ENCODE data around the gene ETFB.

ETFB gene

DNA sequence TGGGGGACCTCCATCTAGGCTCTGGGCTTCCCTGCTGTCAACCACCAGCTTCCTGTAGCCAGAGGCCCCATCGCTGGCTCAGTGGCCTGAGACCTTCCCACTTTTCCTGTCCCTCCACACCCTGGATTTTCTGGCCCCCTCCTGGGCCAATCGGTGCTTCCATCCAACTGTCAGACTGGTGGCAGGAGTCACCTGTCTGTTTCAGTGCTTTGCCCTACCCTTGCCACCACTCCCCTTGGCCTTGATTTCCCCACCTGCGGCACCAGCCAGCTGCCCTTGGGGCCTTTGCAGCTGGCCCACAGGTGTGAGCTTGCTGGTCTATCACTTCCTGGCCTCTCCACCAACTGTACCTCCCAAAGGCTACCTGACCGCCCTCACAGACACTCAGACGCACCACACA is 36.8 kb downstream of the ETFB start:
- no peak for DNase-seq (ENCODE audit: low read depth in 1 of 2, low spot score in 1 of 2)

DNA sequence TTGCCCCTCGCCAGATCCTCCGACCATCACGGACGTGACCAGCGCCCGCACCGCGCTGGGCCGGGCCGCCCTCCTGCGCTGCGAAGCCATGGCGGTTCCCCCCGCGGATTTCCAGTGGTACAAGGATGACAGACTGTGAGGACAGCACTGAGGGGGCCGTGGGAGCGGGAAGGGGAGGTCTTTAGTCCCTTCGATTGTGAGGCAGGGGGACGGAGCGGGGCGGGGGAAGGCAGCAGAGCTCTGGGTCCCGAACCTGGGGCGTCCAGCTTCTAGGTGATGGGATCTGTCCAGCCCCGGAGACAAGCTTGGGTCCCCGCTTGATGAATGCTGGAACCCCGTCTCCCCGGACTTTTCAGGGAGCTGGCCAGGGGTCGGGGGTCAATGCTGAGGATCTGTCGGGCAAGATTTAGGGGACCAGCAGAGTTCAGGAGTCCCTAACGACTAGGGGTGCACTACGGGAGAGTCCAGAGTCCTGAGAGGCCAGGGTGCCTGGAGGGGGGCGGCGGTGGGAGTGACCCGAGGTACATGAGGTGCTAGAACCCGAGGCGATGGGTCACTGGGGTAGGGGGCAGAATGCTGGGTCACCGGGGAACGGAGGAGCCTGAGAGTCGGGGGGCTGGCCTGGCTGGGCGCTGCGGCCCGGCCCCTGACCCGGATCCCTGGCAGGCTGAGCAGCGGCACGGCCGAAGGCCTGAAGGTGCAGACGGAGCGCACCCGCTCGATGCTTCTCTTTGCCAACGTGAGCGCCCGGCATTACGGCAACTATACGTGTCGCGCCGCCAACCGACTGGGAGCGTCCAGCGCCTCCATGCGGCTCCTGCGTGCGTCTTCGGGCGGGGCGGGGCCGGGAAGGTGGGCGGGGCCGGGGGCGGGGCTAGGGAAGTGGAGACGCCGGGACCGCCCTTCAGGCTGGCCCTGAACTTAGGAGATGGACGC is 38.9 kb downstream of the ETFB start:
- DNase-seq (ENCODE audit: low read depth in 1 of 2, low spot score in 1 of 2), result no peak

DNA sequence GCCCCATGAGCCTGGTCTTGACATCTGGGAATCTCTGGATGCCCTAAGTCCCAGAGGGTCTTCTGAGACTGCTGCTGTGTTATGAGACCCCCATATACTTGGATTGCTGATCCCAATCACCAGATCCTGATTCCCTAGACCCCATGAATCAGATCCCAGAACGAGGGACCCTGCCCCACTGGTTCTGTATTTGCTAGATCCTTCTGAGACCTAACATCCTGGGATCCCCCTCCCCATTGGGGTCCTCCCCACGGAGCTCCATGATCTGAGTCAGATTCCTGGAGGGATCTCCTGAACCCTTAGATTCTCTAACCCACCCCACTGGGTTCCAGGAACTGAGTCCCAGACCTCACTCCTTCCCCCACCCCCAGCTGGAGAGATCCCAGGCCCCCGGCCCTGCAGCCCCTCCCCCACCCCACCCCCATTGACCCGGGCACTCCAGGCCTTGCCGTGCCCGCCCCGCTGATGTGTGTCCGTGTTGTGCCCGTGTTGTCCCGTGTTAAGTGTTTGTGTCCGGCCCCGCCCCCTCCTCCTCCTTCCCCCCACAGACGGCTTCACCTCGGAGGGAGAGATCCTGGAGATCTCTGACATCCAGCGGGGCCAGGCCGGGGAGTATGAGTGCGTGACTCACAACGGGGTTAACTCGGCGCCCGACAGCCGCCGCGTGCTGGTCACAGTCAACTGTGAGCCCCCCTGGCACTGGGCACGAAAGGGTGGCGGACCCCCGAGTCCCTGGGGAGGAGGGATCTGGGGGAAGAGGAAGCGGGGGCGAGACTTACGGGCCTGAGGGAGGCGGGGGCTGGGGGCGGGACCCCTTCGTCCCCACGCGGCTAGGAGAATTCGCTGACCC is 39.7 kb downstream of the ETFB start:
- DNase-seq (ENCODE audit: low read depth in 1 of 2, low spot score in 1 of 2), result no peak

DNA sequence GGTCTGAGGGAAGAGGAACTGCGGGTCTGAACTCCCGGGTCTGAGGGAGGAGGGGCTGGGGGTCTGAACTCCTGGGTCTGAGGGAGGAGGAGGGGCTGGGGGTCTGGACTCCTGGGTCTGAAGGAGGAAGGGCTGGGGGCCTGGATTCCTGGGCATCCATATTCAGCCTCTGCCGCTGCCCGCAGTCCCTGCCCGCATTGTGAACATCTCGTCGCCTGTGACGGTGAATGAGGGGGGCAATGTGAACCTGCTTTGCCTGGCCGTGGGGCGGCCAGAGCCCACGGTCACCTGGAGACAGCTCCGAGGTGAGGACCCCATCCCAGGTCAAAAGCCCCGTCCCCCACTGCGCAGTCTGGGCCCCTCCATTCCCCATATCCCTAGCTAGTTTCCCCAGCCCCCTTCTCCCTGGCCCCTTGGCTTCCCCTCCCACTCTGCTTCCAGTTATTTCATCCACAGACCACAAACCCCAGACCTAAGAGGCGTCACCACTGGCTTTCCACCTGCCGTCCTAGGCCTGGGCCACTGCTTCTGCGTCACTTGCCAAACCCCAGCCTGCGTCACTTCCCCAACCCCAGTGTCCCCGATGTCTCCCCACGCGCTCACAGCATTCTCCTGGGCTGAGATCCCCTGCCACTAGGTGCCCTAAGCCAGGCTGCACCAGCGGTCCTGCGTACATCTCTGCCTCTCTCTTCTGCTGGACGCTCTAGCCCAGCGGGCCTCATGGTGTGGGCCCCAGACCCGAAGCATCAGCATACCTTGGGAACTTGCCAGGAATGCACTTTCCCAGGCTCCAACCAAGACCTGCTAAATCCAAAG is 40.8 kb downstream of the ETFB start:
- no peak for DNase-seq (ENCODE audit: low read depth in 1 of 2, low spot score in 1 of 2)

DNA sequence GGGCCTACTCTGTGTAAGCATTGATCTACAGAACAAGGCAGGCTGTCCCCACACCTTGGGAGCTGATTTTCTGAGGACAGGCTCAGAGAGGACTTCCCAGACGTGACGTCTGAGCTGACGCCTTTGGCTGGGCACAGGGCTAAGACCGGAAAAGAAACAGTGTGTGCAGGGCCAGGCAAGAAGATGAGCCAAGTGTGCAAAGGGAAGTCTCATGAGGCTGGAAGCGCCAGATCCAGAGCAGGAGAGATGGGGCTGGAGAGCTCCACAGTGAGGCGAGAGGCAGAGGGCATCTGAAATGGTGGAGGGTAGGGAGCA is 42.1 kb downstream of the ETFB start:
- no peak for DNase-seq (ENCODE audit: low read depth in 1 of 2, low spot score in 1 of 2)

DNA sequence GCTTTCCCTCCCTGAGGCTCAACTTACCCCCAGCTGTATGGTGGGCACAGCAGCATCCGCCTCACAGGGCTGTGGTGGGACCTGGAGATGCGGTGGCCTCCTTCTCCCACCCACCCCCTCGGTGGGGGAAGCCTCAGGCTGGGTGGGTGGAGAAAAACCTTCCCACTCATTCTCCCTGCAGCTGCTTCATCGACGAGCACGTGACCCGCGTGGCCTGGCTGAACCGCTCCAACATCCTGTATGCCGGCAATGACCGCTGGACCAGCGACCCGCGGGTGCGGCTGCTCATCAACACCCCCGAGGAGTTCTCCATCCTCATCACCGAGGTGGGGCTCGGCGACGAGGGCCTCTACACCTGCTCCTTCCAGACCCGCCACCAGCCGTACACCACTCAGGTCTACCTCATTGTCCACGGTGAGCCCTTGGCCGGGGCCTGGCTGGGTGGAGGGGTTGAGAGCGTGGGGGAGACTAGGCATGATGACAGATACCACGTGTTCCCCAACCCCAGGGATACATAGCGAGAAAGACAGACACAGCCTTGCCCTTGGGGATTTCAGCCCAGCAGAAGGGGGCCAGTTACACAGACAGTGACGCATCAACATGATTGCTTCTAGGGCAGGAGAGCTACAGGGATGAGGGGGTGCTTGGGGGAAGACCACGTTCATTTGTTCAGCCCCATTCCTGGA is 42.6 kb downstream of the ETFB start:
- DNase-seq (ENCODE audit: low read depth in 1 of 2, low spot score in 1 of 2), result no peak

DNA sequence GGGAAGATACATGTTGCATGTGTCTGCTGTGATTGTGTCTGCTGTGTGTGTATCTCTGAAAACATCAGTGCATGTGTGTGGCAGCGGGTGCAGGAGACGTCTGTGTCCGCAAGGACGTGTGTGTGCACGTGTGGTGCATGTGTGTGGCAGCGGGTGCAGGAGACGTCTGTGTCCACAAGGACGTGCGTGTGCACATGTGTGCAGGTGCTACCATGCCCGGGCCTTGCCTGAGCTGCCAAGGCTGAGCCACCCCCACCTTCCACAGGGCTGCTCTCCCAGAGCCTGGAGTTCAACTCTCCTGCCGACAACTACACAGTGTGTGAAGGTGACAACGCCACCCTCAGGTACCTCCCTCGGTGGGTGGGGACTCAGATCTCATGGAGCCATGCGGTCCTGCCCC is 44.4 kb downstream of the ETFB start:
- no peak for DNase-seq (ENCODE audit: low read depth in 1 of 2, low spot score in 1 of 2)

DNA sequence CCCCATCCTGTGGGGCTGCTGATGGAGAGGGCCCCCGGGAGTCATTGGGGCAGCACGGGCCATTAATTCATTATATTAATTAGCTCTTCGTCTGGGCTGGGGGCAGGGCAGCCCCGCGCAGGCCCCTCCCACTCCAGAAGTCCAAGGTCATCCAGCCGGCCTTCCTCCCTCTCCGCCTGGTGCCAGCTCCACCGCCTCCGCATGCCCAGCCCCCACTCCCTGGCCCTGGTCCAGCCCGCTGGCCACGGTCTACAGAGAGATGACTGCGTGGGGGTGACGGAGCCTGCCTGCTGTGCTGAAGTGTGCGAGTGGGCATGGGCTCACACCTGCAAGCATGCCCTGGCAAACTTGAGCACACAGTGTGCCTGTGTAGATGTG is 45.9 kb downstream of the ETFB start:
- DNase-seq (ENCODE audit: low read depth in 1 of 2, low spot score in 1 of 2), result no peak

DNA sequence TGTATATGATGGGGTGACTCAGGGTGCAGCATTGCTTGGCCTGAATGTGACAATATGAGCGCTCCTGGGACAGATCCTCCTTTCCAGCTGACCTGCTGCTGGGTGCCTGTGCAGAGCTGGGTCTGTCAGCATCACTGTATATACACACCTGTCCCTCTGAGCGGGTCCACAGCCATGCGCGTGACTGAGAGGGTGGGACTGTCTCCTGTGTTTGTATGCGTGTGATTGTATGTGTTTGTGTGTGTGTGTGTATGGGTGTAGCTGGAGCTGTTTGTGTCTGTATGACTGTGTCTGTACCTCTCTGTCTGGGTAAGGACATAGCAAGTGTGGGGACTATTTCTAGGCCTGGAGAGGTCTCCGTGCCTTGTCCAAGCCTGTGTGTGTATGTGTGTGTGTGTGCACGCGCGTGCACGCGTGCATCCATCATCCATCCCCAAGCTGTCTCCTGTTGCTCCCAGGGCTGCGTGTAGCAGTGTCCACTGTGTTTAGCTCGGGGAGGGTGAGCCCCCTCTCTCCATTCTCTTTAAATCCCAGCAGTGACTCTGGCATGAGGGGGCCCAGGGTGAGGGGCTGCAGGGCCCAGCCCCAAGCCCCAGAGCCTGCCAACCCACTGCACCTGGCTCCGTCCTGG is 46.4 kb downstream of the ETFB start:
- DNase-seq (ENCODE audit: low read depth in 1 of 2, low spot score in 1 of 2), result no peak

DNA sequence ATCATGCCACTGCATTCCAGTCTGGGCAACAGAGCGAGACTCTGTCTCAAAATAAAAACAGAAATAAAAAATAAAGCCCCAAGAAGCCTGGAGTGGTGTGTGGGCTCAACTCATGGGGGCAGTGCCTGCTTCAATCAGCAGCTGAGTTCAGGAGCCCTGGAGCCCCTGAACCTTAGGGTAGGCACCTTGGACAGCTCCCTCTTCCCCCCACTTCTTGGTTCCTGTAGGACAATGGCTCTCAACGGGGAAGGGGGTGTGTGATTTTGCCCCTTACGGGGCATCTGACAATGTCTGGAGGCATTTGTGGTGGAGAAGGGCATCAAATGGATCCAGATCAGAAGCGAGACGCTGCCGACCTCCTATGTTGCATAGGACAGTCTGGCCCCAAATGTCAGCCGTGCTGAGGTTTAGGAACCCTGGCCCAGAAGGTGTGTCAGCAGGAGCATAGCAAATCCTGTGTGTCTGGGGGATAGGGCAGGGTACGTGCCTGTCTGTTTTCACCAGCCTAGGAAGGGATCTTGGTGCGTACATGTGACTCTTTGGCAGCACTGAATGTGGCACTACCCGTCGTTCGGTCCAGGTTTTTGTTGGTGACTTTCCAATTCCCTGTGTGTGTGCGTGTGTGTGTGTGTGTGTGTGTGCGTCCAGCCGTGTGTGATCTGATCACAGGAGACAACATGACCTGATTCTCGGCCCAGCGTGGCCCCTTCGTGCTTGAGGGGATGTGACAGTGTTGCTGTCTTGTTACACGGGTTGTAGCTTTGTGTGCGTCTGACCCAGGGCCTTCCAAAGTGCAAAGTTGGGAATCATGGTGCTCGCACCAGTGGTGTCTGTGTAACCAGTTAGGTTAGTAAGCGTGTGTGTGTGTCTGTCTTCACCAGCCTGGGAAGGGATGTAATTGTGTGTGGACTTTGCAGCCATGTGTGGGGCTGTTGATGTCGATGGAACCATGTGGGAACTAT is 47.2 kb downstream of the ETFB start:
- no peak for DNase-seq (ENCODE audit: low read depth in 1 of 2, low spot score in 1 of 2)

DNA sequence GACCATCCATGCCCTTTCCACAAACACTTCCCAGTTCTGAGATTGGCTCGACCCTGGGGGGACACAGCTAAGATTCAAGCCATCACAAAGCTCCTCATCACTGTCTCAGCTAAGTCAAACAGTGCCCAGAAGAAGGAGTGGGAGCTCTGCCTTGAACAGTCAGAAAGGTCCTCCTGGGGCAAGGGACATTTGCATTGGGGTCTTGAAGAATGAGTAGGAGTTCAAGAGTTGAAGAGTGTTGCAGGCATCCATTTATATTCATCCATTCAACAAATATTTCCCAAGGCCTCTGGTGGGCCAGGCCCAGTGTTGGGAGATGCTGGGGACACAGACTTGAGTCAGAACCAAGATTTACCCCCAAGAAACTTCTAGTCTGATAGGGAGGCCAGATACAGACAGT is 48.2 kb downstream of the ETFB start:
- no peak for DNase-seq (ENCODE audit: low read depth in 1 of 2, low spot score in 1 of 2)

DNA sequence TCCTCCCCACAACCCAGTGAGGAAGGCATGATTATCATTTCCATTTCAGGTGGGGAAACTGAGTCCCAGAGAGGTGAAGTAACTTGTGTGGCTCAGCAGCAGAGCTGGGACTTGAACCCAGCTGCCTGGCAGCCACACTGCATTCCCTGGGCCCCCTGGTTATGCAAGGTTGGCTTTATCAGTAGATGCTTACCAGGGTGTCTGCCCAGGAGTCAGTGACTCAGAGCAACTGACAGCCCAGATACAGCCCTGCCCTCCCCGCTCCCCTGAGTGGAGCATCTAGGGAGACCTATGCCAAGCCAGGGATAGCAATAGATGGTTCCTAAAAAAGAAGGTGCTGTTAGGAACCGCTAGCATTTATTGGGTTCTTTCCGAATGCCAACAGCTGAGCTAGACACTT is 48.8 kb downstream of the ETFB start:
- no peak for DNase-seq (ENCODE audit: low read depth in 1 of 2, low spot score in 1 of 2)

DNA sequence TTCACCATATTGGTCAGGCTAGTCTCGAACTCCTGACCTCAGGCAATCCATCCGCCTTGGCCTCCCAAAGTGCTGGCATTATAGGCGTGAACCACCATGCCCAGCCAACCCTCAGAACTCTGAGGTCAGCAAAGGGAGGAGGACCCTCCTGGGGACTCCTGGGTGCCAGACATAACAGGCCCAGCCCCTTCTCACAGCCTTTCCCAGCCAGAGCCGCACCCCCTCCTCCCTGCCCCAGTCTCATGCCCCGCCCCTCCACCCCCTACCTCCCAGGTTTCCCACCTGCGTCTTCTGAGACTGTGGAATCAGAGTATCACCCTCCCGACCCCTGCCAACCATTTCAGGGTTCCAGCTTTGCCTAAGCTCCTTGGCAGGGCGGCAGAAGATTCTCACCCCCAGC is 49.5 kb downstream of the ETFB start:
- no peak for DNase-seq (ENCODE audit: low read depth in 1 of 2, low spot score in 1 of 2)

DNA sequence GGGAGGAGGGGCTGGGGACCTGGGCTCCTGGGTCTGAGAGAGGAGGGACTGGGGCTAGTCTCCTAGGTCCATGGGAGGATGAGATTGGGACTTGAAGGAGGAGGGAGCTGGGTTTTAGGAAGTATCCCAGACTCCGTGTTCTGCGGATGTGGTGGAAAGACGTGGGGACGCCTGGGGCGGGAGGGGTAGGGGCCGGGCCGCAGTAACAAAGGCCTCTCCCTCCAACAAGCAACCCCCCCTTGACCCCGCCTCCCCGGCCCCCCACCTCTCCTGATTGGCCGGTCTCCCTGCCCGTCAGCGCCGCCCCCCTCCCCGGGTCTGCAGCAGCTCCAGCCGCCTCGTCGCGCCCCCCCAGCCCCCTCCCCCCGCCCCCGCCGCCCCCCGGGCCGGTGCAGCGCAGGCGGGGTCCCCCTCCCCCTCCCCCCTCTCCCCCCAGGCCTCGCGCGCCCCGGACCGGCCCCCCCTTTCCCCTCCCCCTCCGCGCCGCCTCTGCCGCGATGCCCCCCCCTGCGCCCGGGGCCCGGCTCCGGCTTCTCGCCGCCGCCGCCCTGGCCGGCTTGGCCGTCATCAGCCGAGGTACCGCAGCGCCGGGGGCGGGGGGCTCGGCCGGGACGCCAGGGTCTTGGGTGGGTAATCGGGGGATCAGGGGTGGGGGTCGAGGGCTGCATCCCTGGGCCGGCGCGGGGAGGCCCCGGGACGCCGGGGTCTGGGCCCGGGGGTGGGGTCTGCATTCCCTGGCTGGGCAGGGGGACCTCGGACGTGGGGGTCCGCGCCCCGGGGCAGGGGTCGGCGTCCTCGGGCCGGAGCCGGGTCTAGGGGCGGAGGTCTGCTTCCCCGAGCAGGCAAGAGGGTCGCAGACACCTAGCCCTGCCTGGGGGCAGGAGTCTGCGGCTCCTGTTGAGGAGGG is 54.6 kb downstream of the ETFB start, which contains the start of gene IGLON5:
Gene IGLON5 (plus strand): TSS at position 294 of the 907 bp plus-strand sequence. CDS start 204 bp downstream, at position 498.
- DNase-seq (ENCODE audit: low read depth in 1 of 2, low spot score in 1 of 2), result no peak

DNA sequence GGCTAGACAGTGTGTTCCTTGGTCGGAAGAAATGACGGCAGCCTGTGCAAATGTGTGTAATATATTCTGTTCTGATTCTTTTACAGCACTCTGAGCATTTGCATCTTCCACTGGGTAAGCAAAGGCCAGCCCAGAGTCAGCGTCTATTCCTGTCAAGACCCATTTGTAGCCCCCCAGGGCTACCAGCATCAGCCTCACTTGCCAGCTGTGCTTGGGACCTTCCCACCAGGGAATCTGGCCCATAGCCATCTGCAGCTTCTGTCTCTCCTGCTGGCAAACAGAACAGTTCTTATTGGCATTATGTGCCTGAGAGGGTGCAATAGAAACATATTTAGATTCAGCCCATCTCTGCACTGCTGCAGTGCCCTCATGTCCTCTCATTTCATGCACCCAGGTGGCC is 60.7 kb downstream of the ETFB start:
- no peak for DNase-seq (ENCODE audit: low read depth in 1 of 2, low spot score in 1 of 2)

DNA sequence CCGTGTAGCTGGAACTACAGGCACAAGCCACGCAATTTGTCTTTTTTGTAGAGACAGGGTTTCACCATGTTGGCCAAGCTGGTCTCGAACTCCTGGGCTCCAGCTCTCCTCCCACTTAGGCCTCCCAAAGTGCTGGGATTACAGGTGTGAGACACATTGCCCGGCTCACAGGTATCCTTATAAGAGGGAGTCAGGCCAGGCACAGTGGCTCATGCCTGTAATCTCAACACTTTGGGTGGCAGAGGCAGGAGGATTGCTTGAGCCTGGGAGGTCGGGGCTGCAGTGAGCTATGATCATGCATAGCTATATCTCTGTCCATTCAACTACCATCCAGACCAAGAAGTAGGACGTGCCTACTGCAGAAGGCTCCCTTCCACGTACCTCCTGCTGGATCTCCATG is 64.9 kb downstream of the ETFB start:
- DNase-seq (ENCODE audit: low read depth in 1 of 2, low spot score in 1 of 2), result no peak

DNA sequence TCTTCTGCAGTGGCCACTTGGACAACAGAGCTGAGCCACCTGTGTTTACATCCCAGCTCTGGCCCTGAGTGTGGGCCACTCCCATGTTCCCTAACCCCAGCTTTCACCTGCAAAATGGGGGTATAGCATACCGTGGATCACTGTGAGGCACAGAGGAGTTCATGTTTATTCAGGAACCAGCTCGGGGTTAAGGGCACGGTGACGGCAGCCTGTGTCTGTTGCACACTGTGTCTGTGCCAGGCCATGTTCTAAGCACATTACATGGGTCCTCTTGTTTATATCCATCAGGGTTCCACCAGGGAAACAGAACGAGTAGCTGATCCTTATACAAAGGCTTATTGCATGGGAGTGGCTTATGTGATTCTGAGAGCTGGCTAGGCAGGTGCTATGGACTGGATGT is 68.8 kb downstream of the ETFB start:
- DNase-seq (ENCODE audit: low read depth in 1 of 2, low spot score in 1 of 2), result no peak

Measured in activated T-helper 1 cell treated with anti-CD3 and anti-CD28 coated beads, Interleukin-2, amount 50 U/mL, for 16 hours (primary cell).